Measurements from ENCODE around the gene FRZB.
"Not testable (repeated sequence)": the region's sequence is repeated elsewhere in the genome, so short reads cannot be mapped to it uniquely, and the experiment has no call there.

FRZB gene

GRCh38 chr2:182893666-182894065 lies 27.2 kb upstream of the FRZB start:
- TF ChIP-seq CREB5 (CRISPR knock-in tag; IDR thresholded peaks at IDR 0.05; ENCODE audit: low read depth), result no peak
- no peak for TF ChIP-seq ESRRG (CRISPR knock-in tag; IDR thresholded peaks at IDR 0.05)
- no peak for TF ChIP-seq RARB (CRISPR knock-in tag; IDR thresholded peaks at IDR 0.05)
- TF ChIP-seq ZNF70 (CRISPR knock-in tag; IDR thresholded peaks at IDR 0.05), result no peak
- no peak for TF ChIP-seq TCF4 (CRISPR knock-in tag; IDR thresholded peaks at IDR 0.05; ENCODE audit: borderline replicate concordance)
- TF ChIP-seq SNAI2 (CRISPR knock-in tag; IDR thresholded peaks at IDR 0.05), result no peak
- TF ChIP-seq ZNF8 (CRISPR knock-in tag; IDR thresholded peaks at IDR 0.05), result no peak
- no peak for TF ChIP-seq ISL1 (CRISPR knock-in tag; IDR thresholded peaks at IDR 0.05)
- TF ChIP-seq CSDC2 (CRISPR knock-in tag; IDR thresholded peaks at IDR 0.05), result no peak
- TF ChIP-seq ARNTL (CRISPR knock-in tag; IDR thresholded peaks at IDR 0.05; ENCODE audit: borderline replicate concordance, low read depth), result no peak
- no peak for ATAC-seq

- not testable (repeated sequence) for ATAC-seq
Observed at GRCh38 chr2:182893035-182893434, 26.6 kb upstream of the FRZB start.

GRCh38 chr2:182891611-182892010 lies 25.2 kb upstream of the FRZB start:
- ATAC-seq, result no peak
- TF ChIP-seq TSHZ2 (CRISPR knock-in tag; IDR thresholded peaks at IDR 0.05) (no peak), ZC3H10 (CRISPR knock-in tag; IDR thresholded peaks at IDR 0.05) (no peak), CSRNP3 (CRISPR knock-in tag; IDR thresholded peaks at IDR 0.05) (no peak), ZFP3 (CRISPR knock-in tag; IDR thresholded peaks at IDR 0.05) (no peak)

GRCh38 chr2:182890773-182891378 lies 24.4 kb upstream of the FRZB start:
- ATAC-seq, result no peak
- no peak for TF ChIP-seq SNAI2 (CRISPR knock-in tag; IDR thresholded peaks at IDR 0.05)
- no peak for TF ChIP-seq TCF4 (CRISPR knock-in tag; IDR thresholded peaks at IDR 0.05; ENCODE audit: borderline replicate concordance)
- no peak for TF ChIP-seq BACH2 (CRISPR knock-in tag; IDR thresholded peaks at IDR 0.05; ENCODE audit: borderline replicate concordance)
- TF ChIP-seq ZNF70 (CRISPR knock-in tag; IDR thresholded peaks at IDR 0.05), result no peak
- TF ChIP-seq CREB5 (CRISPR knock-in tag; IDR thresholded peaks at IDR 0.05; ENCODE audit: low read depth), result no peak
- no peak for TF ChIP-seq ZNF8 (CRISPR knock-in tag; IDR thresholded peaks at IDR 0.05)
- TF ChIP-seq TOX (CRISPR knock-in tag; IDR thresholded peaks at IDR 0.05; ENCODE audit: borderline replicate concordance), result no peak
- TF ChIP-seq RARB (CRISPR knock-in tag; IDR thresholded peaks at IDR 0.05), result no peak
- TF ChIP-seq ESRRG (CRISPR knock-in tag; IDR thresholded peaks at IDR 0.05), result no peak
- no peak for TF ChIP-seq ZC3H10 (CRISPR knock-in tag; IDR thresholded peaks at IDR 0.05)
- TF ChIP-seq ZFP3 (CRISPR knock-in tag; IDR thresholded peaks at IDR 0.05), result no peak
- TF ChIP-seq GLIS3 (CRISPR knock-in tag; IDR thresholded peaks at IDR 0.05), result no peak
- no peak for TF ChIP-seq ZNF565 (CRISPR knock-in tag; conservative IDR thresholded peaks at IDR 0.05; ENCODE audit: low read depth)
- no peak for TF ChIP-seq CSDC2 (CRISPR knock-in tag; IDR thresholded peaks at IDR 0.05)
- TF ChIP-seq POU6F1 (CRISPR knock-in tag; IDR thresholded peaks at IDR 0.05; ENCODE audit: borderline replicate concordance, low read depth), result no peak
- TF ChIP-seq ZFP30 (CRISPR knock-in tag; IDR thresholded peaks at IDR 0.05), result no peak
- TF ChIP-seq ARNTL (CRISPR knock-in tag; IDR thresholded peaks at IDR 0.05; ENCODE audit: borderline replicate concordance, low read depth), result no peak
- TF ChIP-seq OSR1 (CRISPR knock-in tag; IDR thresholded peaks at IDR 0.05), result no peak

Data from SK-N-SH treated with all-trans-retinoic acid at 6 μM for 48 hours (cell line).